Esophagus squamous epithelium (tissue), 4 donors: ENCODE results near the gene RPL26.

ENCODE experiments used
- CTCF ChIP-seq, 6 experiments: fragments of 450-650 bp in 4 of 6; fragments of 200-600 bp in 2 of 6; sonication (generic) in 2 of 6; IDR thresholded peaks; one replicate each; pipeline ENCODE4 v1.5.1; 2016 to 2019; ENCODE audit warnings: antibody characterized with exemption in 6 of 6, mild to moderate bottlenecking in 4 of 6, moderate library complexity in 4 of 6
- POLR2A ChIP-seq, 4 donors: fragments of 450-650 bp; IDR thresholded peaks; one replicate each; pipeline ENCODE4 v1.6.1; 2017; ENCODE audit warnings: antibody characterized with exemption in 4 of 4, mild to moderate bottlenecking in 4 of 4, moderate library complexity in 3 of 4

- TF ChIP-seq CTCF (IDR thresholded peaks at IDR 0.05), result no peak
- no peak for TF ChIP-seq POLR2A (IDR thresholded peaks at IDR 0.05)
Observed at GRCh38 chr17:8350339-8350738, 32.7 kb downstream of the RPL26 start.
